GM12878 (cell line): ENCODE data around the gene IFNG-AS1.

Experiments used
- CBFB ChIP-seq: IDR thresholded peaks from 2 replicates; pipeline ENCODE4 v1.6.1; 2016; ENCODE audit warnings: antibody characterized with exemption, low read depth
- CEBPB ChIP-seq, 2 experiments: fragments of 150-350 bp in 1 of 2; IDR thresholded peaks; 2 replicates each; pipeline ENCODE4 v1.6.1; 2012 to 2014; ENCODE audit warnings: low read depth in 2 of 2, low read length in 2 of 2, borderline replicate concordance in 1 of 2, inconsistent platforms in 1 of 2
- CTCF ChIP-seq, 3 experiments: IDR thresholded peaks in 2 of 3; conservative IDR thresholded peaks in 1 of 3; 2 replicates each; pipeline ENCODE4 v1.5.1; 2011; ENCODE audit warnings: low read depth in 3 of 3, low read length in 3 of 3, mild to moderate bottlenecking in 3 of 3, control low read depth in 2 of 3, moderate library complexity in 2 of 3, inconsistent platforms in 1 of 3, mixed read lengths in 1 of 3; ENCODE audit not compliant: control insufficient read depth in 2 of 3, insufficient read depth in 1 of 3; ENCODE audit errors: extremely low read depth in 1 of 3
- MAX ChIP-seq: IDR thresholded peaks from 2 replicates; pipeline ENCODE4 v1.6.1; 2012; ENCODE audit warnings: low read depth, low read length, improper control_type of control experiment
- MXI1 ChIP-seq: fragments of 150-350 bp; IDR thresholded peaks from 2 replicates; pipeline ENCODE4 v1.6.1; 2011; ENCODE audit warnings: low read depth, mild to moderate bottlenecking, inconsistent platforms, low read length, improper control_type of control experiment
- RAD21 ChIP-seq: IDR thresholded peaks from 2 replicates; pipeline ENCODE4 v1.6.1; 2011; ENCODE audit warnings: mild to moderate bottlenecking, low read depth, low read length, moderate library complexity; ENCODE audit not compliant: insufficient read depth
- TAF1 ChIP-seq: IDR thresholded peaks from 2 replicates; pipeline ENCODE4 v1.6.1; 2011; ENCODE audit warnings: mild to moderate bottlenecking, low read depth, low read length, borderline replicate concordance
- TCF7 ChIP-seq: IDR thresholded peaks from 2 replicates; pipeline ENCODE4 v1.6.1; 2014; ENCODE audit warnings: antibody characterized with exemption, borderline replicate concordance
- ZBTB33 ChIP-seq: fragments of 450-650 bp; IDR thresholded peaks from 2 replicates; pipeline ENCODE4 v1.6.1; 2017; ENCODE audit warnings: mild to moderate bottlenecking
- ZNF217 ChIP-seq: fragments of 450-650 bp; IDR thresholded peaks from 2 replicates; pipeline ENCODE4 v1.6.1; 2017; ENCODE audit warnings: antibody characterized with exemption, mild to moderate bottlenecking
- ZNF24 ChIP-seq: fragments of 450-650 bp; IDR thresholded peaks from 2 replicates; pipeline ENCODE4 v1.6.1; 2017; ENCODE audit warnings: antibody characterized with exemption, mild to moderate bottlenecking
- ZNF592 ChIP-seq: fragments of 450-650 bp; IDR thresholded peaks from 2 replicates; pipeline ENCODE4 v1.6.1; 2017; ENCODE audit warnings: mild to moderate bottlenecking, moderate library complexity
- ZZZ3 ChIP-seq: IDR thresholded peaks from 2 replicates; pipeline ENCODE4 v1.6.1; 2011; ENCODE audit warnings: low read depth; ENCODE audit not compliant: control insufficient read depth, insufficient read length

- TF ChIP-seq CTCF (IDR thresholded peaks at IDR 0.05 in 2 of 3, conservative IDR thresholded peaks at IDR 0.05 in 1 of 3; ENCODE audit: control insufficient read depth in 2 of 3, extremely low read depth in 1 of 3, insufficient read depth in 1 of 3, low read depth in 3 of 3, low read length in 3 of 3), result no peak
- TF ChIP-seq TAF1, result no peak
- TF ChIP-seq MXI1, result no peak
- TF ChIP-seq ZNF24, result no peak
- TF ChIP-seq RAD21, result no peak
- no peak for TF ChIP-seq CEBPB (IDR thresholded peaks at IDR 0.05; ENCODE audit: borderline replicate concordance in 1 of 2, low read depth in 2 of 2, low read length in 2 of 2)
- TF ChIP-seq TCF7, result no peak
- no peak for TF ChIP-seq CBFB
- TF ChIP-seq MAX, result no peak
- TF ChIP-seq ZNF592, result no peak
- no peak for TF ChIP-seq ZZZ3
- no peak for TF ChIP-seq ZBTB33
- no peak for TF ChIP-seq ZNF217
These were observed 76.4 kb downstream of the IFNG-AS1 start for GRCh38 chr12:68065687-68066086.
